Testis (tissue), 2 donors: ENCODE data around the gene PEX26.

ENCODE experiments used
- POLR2A ChIP-seq: fragments of 450-650 bp; IDR thresholded peaks from one replicate; pipeline ENCODE4 v1.6.1; 2017; ENCODE audit warnings: antibody characterized with exemption, mild to moderate bottlenecking, moderate library complexity
- TF ChIP-seq, protein P1 (sequence below), 3 experiments: fragments of 450-650 bp in 2 of 3; fragments of 200-600 bp in 1 of 3; sonication (generic) in 1 of 3; IDR thresholded peaks; one replicate each; pipeline ENCODE4 v1.5.1; 2016 to 2019; ENCODE audit warnings: antibody characterized with exemption in 3 of 3, mild to moderate bottlenecking in 2 of 3, moderate library complexity in 1 of 3

DNA sequence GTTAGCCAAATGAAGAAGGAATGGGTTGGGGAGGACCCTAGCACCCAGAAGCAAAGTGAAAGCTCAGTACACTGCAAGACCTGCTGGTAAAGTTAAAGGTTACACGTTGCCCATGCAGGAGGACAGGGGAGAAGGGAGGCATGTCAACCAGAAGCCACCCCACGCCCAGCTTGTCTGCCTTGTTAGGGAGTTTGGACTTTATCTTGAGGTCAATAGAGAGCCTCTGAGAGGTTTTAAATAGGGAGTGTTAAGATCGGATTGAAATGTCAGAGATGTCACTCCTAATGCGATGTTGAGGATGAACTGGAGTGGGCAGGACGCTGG, 18.7 kb upstream of the PEX26 start:
- TF ChIP-seq, protein P1, sequence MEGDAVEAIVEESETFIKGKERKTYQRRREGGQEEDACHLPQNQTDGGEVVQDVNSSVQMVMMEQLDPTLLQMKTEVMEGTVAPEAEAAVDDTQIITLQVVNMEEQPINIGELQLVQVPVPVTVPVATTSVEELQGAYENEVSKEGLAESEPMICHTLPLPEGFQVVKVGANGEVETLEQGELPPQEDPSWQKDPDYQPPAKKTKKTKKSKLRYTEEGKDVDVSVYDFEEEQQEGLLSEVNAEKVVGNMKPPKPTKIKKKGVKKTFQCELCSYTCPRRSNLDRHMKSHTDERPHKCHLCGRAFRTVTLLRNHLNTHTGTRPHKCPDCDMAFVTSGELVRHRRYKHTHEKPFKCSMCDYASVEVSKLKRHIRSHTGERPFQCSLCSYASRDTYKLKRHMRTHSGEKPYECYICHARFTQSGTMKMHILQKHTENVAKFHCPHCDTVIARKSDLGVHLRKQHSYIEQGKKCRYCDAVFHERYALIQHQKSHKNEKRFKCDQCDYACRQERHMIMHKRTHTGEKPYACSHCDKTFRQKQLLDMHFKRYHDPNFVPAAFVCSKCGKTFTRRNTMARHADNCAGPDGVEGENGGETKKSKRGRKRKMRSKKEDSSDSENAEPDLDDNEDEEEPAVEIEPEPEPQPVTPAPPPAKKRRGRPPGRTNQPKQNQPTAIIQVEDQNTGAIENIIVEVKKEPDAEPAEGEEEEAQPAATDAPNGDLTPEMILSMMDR (IDR thresholded peaks at IDR 0.05) = no peak
- TF ChIP-seq POLR2A = no peak
